ENCODE data around the gene FAM89A. TPM values are rescaled to one million over a fixed set of nuclear protein-coding genes. Genes with fewer than 3 reads are reported as not detected.

FAM89A gene
- total and polyA plus RNA-seq, 9 of the 15 experiments (the other 6 are each of a cell fraction or from before 2014, with no cell fraction given) = 8.7 to 66.2 (median 43.3) TPM

DNA sequence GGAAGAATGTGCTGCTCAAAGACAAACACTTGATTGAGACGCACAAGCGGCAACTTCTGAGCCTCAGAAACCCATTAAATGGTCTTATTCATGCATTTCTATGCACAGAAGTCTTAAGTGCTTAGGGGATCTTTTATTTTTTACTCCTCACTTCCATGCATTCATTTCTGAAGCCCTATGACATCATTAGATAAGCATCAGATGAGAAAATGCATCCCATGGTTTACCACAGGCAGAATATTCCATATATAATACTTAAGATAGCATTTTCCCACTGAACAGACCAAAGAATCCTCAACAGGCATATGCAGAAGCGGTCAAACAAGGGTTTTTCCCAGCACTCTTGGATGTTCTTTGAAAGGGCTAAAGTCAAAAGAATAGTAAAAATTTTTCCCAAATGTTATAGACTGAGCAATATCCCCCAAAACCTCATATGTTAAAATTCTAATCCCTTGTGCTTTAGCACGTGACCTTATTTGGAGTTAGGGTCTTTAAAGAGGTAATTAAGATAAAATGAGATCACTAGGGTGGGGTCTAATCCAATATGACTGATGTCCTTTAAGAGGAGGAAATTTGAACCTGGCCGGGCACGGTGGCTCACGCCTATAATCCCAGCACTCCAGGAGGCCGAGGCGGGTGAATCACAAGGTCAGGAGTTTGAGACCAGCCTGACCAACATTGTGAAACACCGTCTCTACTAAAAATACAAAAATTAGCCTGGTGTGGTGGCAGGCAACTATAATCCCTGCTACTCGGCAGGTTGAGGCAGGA, 22.6 kb upstream of the FAM89A start:
- 61% methylated on average over 11 of the region's 11 CpGs for WGBS (ENCODE audit: insufficient coverage, low coverage, missing lambda C conversion rate)
- no peak for TF ChIP-seq HDAC8 (tag; IDR thresholded peaks at IDR 0.05)
- TF ChIP-seq, protein P1, sequence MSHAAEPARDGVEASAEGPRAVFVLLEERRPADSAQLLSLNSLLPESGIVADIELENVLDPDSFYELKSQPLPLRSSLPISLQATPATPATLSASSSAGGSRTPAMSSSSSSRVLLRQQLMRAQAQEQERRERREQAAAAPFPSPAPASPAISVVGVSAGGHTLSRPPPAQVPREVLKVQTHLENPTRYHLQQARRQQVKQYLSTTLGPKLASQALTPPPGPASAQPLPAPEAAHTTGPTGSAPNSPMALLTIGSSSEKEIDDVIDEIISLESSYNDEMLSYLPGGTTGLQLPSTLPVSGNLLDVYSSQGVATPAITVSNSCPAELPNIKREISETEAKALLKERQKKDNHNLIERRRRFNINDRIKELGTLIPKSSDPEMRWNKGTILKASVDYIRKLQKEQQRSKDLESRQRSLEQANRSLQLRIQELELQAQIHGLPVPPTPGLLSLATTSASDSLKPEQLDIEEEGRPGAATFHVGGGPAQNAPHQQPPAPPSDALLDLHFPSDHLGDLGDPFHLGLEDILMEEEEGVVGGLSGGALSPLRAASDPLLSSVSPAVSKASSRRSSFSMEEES (CRISPR knock-in tag; IDR thresholded peaks at IDR 0.05) = peak; percentile 34; the same call in 1 of the 2 replicates
- TF ChIP-seq, protein P2, sequence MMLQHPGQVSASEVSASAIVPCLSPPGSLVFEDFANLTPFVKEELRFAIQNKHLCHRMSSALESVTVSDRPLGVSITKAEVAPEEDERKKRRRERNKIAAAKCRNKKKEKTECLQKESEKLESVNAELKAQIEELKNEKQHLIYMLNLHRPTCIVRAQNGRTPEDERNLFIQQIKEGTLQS (IDR thresholded peaks at IDR 0.05) = peak; percentile 61; the same call in 1 of the 2 replicates
- TF ChIP-seq, protein P2 (CRISPR knock-in tag; conservative IDR thresholded peaks at IDR 0.05) = no peak
- no peak for TF ChIP-seq NELFE (IDR thresholded peaks at IDR 0.05; ENCODE audit: insufficient read depth, insufficient read length)
- TF ChIP-seq POLR2AphosphoS2 (IDR thresholded peaks at IDR 0.05; ENCODE audit: low read length) = no peak
- no peak for TF ChIP-seq SIRT6 (IDR thresholded peaks at IDR 0.05; ENCODE audit: low read depth, low read length)
- TF ChIP-seq, protein P3, sequence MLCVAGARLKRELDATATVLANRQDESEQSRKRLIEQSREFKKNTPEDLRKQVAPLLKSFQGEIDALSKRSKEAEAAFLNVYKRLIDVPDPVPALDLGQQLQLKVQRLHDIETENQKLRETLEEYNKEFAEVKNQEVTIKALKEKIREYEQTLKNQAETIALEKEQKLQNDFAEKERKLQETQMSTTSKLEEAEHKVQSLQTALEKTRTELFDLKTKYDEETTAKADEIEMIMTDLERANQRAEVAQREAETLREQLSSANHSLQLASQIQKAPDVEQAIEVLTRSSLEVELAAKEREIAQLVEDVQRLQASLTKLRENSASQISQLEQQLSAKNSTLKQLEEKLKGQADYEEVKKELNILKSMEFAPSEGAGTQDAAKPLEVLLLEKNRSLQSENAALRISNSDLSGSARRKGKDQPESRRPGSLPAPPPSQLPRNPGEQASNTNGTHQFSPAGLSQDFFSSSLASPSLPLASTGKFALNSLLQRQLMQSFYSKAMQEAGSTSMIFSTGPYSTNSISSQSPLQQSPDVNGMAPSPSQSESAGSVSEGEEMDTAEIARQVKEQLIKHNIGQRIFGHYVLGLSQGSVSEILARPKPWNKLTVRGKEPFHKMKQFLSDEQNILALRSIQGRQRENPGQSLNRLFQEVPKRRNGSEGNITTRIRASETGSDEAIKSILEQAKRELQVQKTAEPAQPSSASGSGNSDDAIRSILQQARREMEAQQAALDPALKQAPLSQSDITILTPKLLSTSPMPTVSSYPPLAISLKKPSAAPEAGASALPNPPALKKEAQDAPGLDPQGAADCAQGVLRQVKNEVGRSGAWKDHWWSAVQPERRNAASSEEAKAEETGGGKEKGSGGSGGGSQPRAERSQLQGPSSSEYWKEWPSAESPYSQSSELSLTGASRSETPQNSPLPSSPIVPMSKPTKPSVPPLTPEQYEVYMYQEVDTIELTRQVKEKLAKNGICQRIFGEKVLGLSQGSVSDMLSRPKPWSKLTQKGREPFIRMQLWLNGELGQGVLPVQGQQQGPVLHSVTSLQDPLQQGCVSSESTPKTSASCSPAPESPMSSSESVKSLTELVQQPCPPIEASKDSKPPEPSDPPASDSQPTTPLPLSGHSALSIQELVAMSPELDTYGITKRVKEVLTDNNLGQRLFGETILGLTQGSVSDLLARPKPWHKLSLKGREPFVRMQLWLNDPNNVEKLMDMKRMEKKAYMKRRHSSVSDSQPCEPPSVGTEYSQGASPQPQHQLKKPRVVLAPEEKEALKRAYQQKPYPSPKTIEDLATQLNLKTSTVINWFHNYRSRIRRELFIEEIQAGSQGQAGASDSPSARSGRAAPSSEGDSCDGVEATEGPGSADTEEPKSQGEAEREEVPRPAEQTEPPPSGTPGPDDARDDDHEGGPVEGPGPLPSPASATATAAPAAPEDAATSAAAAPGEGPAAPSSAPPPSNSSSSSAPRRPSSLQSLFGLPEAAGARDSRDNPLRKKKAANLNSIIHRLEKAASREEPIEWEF (CRISPR knock-in tag; IDR thresholded peaks at IDR 0.05) = no peak
- TF ChIP-seq, protein P4, sequence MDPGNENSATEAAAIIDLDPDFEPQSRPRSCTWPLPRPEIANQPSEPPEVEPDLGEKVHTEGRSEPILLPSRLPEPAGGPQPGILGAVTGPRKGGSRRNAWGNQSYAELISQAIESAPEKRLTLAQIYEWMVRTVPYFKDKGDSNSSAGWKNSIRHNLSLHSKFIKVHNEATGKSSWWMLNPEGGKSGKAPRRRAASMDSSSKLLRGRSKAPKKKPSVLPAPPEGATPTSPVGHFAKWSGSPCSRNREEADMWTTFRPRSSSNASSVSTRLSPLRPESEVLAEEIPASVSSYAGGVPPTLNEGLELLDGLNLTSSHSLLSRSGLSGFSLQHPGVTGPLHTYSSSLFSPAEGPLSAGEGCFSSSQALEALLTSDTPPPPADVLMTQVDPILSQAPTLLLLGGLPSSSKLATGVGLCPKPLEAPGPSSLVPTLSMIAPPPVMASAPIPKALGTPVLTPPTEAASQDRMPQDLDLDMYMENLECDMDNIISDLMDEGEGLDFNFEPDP (CRISPR knock-in tag; IDR thresholded peaks at IDR 0.05) = no peak
- no peak for TF ChIP-seq MEIS2 (IDR thresholded peaks at IDR 0.05; ENCODE audit: partially characterized antibody)
- TF ChIP-seq PTRF (tag; IDR thresholded peaks at IDR 0.05) = no peak
- TF ChIP-seq POLR3G (IDR thresholded peaks at IDR 0.05; ENCODE audit: extremely low read depth, insufficient read length, insufficient replicate concordance) = no peak

More for the DNA sequence above, 22.6 kb upstream of the FAM89A start:
- no peaks in the 10 kb centered on the region for H4K20me1 ChIP-seq (replicated peaks; ENCODE audit: control insufficient read depth, insufficient read depth, low read length)
- no TSS peak for BruUV-seq (replicated peaks)
- peaks cover 3% of the 10 kb centered on the region for H3K9me1 ChIP-seq (ENCODE audit: control insufficient read depth, insufficient read depth, low read length)
- no peaks in the 10 kb centered on the region for H3K79me2 ChIP-seq (ENCODE audit: control insufficient read depth, insufficient read depth, low read length)
- ATAC-seq (no peak), FAIRE-seq (no peak), DNase-seq (ENCODE audit: extremely low read depth in 1 of 4, low spot score in 3 of 4) (no peak)
- in situ Hi-C loops (cut with MboI) (no loop called here), intact Hi-C loops (cut with micrococcal nuclease) (no loop called here)
- no peak overlapping the region for H3K27ac ChIP-seq (ENCODE audit: extremely low read depth, low read depth, low read length)
- no peak overlapping the region for H2AFZ ChIP-seq (ENCODE audit: low read depth, low read length)
- H3K4me1 ChIP-seq (replicated peaks in 1 of 2; ENCODE audit: control insufficient read depth in 2 of 2, insufficient read depth in 2 of 2, low read length in 2 of 2) = peaks cover 0 to 39% of the 10 kb centered on the region in 2 experiments
- no peak overlapping the region for H3K4me2 ChIP-seq (ENCODE audit: insufficient read depth, low read length)
- ChIA-PET POLR2A (interaction anchor here (1.3 to 1.5 kb wide), 2 partner anchors 9 to 11 kb away, joined by 4 to 9 read pairs; no protein-coding TSS in a partner anchor), CTCF (ENCODE audit: low intra/inter-chr PET ratio) (no interaction called here)
- no peaks in the 10 kb centered on the region for H3K9me3 ChIP-seq (replicated peaks; ENCODE audit: control insufficient read depth, insufficient read depth, low read depth, low read length)
- no peaks in the 10 kb centered on the region for H3K36me3 ChIP-seq (ENCODE audit: control insufficient read depth, insufficient read depth, low read length)
- no peak overlapping the region for H3K9ac ChIP-seq (ENCODE audit: insufficient read depth in 1 of 2, low read depth in 2 of 2, low read length in 2 of 2)
- no peak overlapping the region for H3K4me3 ChIP-seq
- H3K27me3 ChIP-seq (ENCODE audit: control insufficient read depth in 2 of 2, insufficient read depth in 2 of 2, low read length in 2 of 2) = no peaks in the 10 kb centered on the region

Data from K562 (cell line).